WI38 (cell line): ENCODE measurements around the gene TMEM259.

Source experiments
- H3K4me3 ChIP-seq: 2 replicates; pipeline ENCODE4 v1.5.1; 2011; ENCODE audit warnings: low read depth, mild to moderate bottlenecking, control low read depth, low read length
- CTCF ChIP-seq: IDR thresholded peaks from 2 replicates; pipeline ENCODE4 v1.5.1; 2012; ENCODE audit warnings: low read depth, mild to moderate bottlenecking, control low read depth, low read length

TMEM259 gene

GRCh38 chr19:1019980-1020867, 699 bp downstream of the TMEM259 start:
- no peak for TF ChIP-seq CTCF
- H3K4me3 ChIP-seq, result peak overlapping the region; percentile 88

GRCh38 chr19:1019616-1019961, 1.3 kb downstream of the TMEM259 start:
- H3K4me3 ChIP-seq, result peak overlapping the region; percentile 88
- TF ChIP-seq CTCF, result no peak

- TF ChIP-seq CTCF, result no peak
- peak overlapping the region; percentile 88 for H3K4me3 ChIP-seq
These were observed 1.8 kb downstream of the TMEM259 start for GRCh38 chr19:1018932-1019615.

GRCh38 chr19:1018393-1018792, 2.5 kb downstream of the TMEM259 start:
- no peak for TF ChIP-seq CTCF
- no peak overlapping the region for H3K4me3 ChIP-seq

- no peak for TF ChIP-seq CTCF
- H3K4me3 ChIP-seq, result no peak overlapping the region
These were observed 3.0 kb downstream of the TMEM259 start for GRCh38 chr19:1017906-1018305.

GRCh38 chr19:1017115-1017905, 3.6 kb downstream of the TMEM259 start:
- no peak for TF ChIP-seq CTCF
- H3K4me3 ChIP-seq, result peak overlapping the region; percentile 24; the same call in 1 of the 2 replicates

GRCh38 chr19:1016647-1017114, 4.2 kb downstream of the TMEM259 start:
- TF ChIP-seq CTCF, result no peak
- H3K4me3 ChIP-seq, result peak overlapping the region; percentile 24; the same call in 1 of the 2 replicates
